HepG2 (cell line): Measurements from ENCODE around the gene TAGLN2. TPM values are rescaled to one million over a fixed set of nuclear protein-coding genes. Genes with fewer than 3 reads are reported as not detected.

Experiments used
- ASH2L ChIP-seq: fragments of 300-600, 200-600 bp; sonication (generic); IDR thresholded peaks from 2 replicates; pipeline ENCODE4 v1.7.0; 2017; ENCODE audit warnings: low read depth, mild to moderate bottlenecking, moderate library complexity, mixed read lengths, low read length; ENCODE audit not compliant: insufficient read length
- BCL6 ChIP-seq: IDR thresholded peaks from 2 replicates; pipeline ENCODE4 v1.6.1; 2016; ENCODE audit warnings: missing genetic modification reagents, missing compliant biosample characterization
- FIP1L1 ChIP-seq: fragments of 200-400 bp; formaldehyde crosslinking; IDR thresholded peaks from 2 replicates; pipeline ENCODE4 v1.6.1; 2018; ENCODE audit warnings: low read depth, mild to moderate bottlenecking, low read length, moderate library complexity, borderline replicate concordance; ENCODE audit not compliant: insufficient read depth
- HOXA9 ChIP-seq: sonication (generic); formaldehyde crosslinking; IDR thresholded peaks from 2 replicates; pipeline ENCODE4 v1.8.1; 2022; ENCODE audit warnings: missing genetic modification reagents, mild to moderate bottlenecking, moderate library complexity, borderline replicate concordance
- KLF12 ChIP-seq: sonication (generic); formaldehyde crosslinking; IDR thresholded peaks from 2 replicates; pipeline ENCODE4 v1.4.0; 2020; ENCODE audit warnings: missing genetic modification reagents, borderline replicate concordance
- LRRFIP1 ChIP-seq: sonication (generic); formaldehyde crosslinking; conservative IDR thresholded peaks from 2 replicates; pipeline ENCODE4 v1.4.0; 2020; ENCODE audit warnings: missing genetic modification reagents
- NFE2L2 ChIP-seq: fragments of 150-350 bp; IDR thresholded peaks from 2 replicates; pipeline ENCODE4 v1.6.1; 2014; ENCODE audit warnings: low read length
- ZEB1 ChIP-seq: IDR thresholded peaks from 2 replicates; pipeline ENCODE4 v1.6.1; 2012; ENCODE audit warnings: mild to moderate bottlenecking, low read depth, inconsistent platforms; ENCODE audit not compliant: insufficient replicate concordance
- ZNF33A ChIP-seq: sonication (generic); formaldehyde crosslinking; IDR thresholded peaks from 2 replicates; pipeline ENCODE4 v1.5.1; 2020; ENCODE audit warnings: missing genetic modification reagents, mild to moderate bottlenecking, moderate library complexity, borderline replicate concordance
- ZNF451 ChIP-seq: sonication (generic); formaldehyde crosslinking; IDR thresholded peaks from 2 replicates; pipeline ENCODE4 v1.5.0; 2020; ENCODE audit warnings: mild to moderate bottlenecking, missing genetic modification reagents
- ZNF530 ChIP-seq: sonication (generic); formaldehyde crosslinking; IDR thresholded peaks from 2 replicates; pipeline ENCODE4 v1.5.0; 2020; ENCODE audit warnings: low read depth, mild to moderate bottlenecking, missing genetic modification reagents
- ZNF609 ChIP-seq: sonication (generic); formaldehyde crosslinking; IDR thresholded peaks from 2 replicates; pipeline ENCODE4 v1.4.0; 2020; ENCODE audit warnings: mild to moderate bottlenecking, missing genetic modification reagents, borderline replicate concordance
- ZNF839 ChIP-seq: sonication (generic); formaldehyde crosslinking; IDR thresholded peaks from 2 replicates; pipeline ENCODE4 v1.4.0; 2020; ENCODE audit warnings: missing genetic modification reagents, mild to moderate bottlenecking, borderline replicate concordance
- ZNF850 ChIP-seq: sonication (generic); formaldehyde crosslinking; conservative IDR thresholded peaks from 2 replicates; pipeline ENCODE4 v1.9.0; 2021; ENCODE audit warnings: mild to moderate bottlenecking, missing genetic modification reagents
- polyA plus RNA-seq, 8 experiments: library from polyadenylated mRNA; depleted of rRNA in 3 of 8; stranded (reverse) in 7 of 8; unstranded in 1 of 8; fragments of >200 nt; fragmentation: Illumina TruSeq in 4 of 8; extraction: Trizol in 4 of 8; gene quantifications; 2 replicates each; pipeline versions ENCODE4 v1.2.1 to v1.2.3, GENCODE V29; 2011 to 2016; ENCODE audit warnings: low read depth in 4 of 8, missing spikeins in 1 of 8, mixed read lengths in 1 of 8; ENCODE audit not compliant: insufficient read depth in 1 of 8
- total RNA-seq, 5 experiments: library from RNA; depleted of rRNA; stranded (reverse); fragments of >200 nt; fragmentation: Illumina TruSeq; extraction: Trizol; gene quantifications; 2 replicates each; pipeline ENCODE4 v1.2.3, GENCODE V29; 2016; ENCODE audit warnings: low read depth in 1 of 5
- TF ChIP-seq, protein P1 (sequence below): sonication (generic); formaldehyde crosslinking; IDR thresholded peaks from 2 replicates; pipeline ENCODE4 v1.5.0; 2020; ENCODE audit warnings: missing genetic modification reagents
- TF ChIP-seq, protein P2 (sequence below): sonication (generic); formaldehyde crosslinking; IDR thresholded peaks from 2 replicates; pipeline ENCODE4 v1.4.0; 2020; ENCODE audit warnings: missing genetic modification reagents, borderline replicate concordance
- TF ChIP-seq, protein P3 (sequence below): sonication (generic); formaldehyde crosslinking; IDR thresholded peaks from 2 replicates; pipeline ENCODE4 v1.8.1; 2022; ENCODE audit warnings: mild to moderate bottlenecking, missing genetic modification reagents

TAGLN2 gene
- total and polyA plus RNA-seq, 2 of the 13 experiments (the other 11 are each of a cell fraction or from before 2014, with no cell fraction given) = 6.7 to 17.2 TPM

DNA sequence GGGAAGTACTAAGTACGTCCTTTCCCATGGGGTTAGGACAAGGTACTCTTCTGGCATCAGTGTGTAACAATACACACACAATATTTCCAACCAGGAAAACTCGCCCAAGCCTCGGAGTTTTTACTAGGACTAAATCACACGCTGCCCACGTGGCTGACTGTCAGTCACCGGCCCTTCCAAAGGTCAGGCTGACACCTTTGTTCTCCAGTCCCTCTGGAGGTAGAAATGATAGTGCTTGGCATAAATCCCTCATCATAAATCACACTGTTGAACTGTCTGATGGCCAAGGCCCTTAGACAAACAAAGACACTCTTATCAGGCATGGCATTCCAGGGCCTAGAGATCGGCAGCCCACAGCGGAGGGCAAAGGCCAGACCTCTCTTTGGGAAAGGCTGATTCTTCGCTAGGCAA, 45.6 kb upstream of the TAGLN2 start (continued):
- TF ChIP-seq, protein P1, sequence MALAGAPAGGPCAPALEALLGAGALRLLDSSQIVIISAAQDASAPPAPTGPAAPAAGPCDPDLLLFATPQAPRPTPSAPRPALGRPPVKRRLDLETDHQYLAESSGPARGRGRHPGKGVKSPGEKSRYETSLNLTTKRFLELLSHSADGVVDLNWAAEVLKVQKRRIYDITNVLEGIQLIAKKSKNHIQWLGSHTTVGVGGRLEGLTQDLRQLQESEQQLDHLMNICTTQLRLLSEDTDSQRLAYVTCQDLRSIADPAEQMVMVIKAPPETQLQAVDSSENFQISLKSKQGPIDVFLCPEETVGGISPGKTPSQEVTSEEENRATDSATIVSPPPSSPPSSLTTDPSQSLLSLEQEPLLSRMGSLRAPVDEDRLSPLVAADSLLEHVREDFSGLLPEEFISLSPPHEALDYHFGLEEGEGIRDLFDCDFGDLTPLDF (CRISPR knock-in tag) = no peak
- TF ChIP-seq KLF12 (CRISPR knock-in tag) (no peak), LRRFIP1 (CRISPR knock-in tag) (no peak), FIP1L1 (no peak), ASH2L (no peak), ZEB1 (no peak), BCL6 (CRISPR knock-in tag) (peak; percentile 87), ZNF451 (CRISPR knock-in tag) (no peak), ZNF850 (CRISPR knock-in tag) (no peak), NFE2L2 (no peak), ZNF33A (no peak), HOXA9 (peak; percentile 99), ZNF530 (CRISPR knock-in tag) (no peak), ZNF609 (CRISPR knock-in tag) (peak; percentile 56; the same call in 1 of the 2 replicates), ZNF839 (CRISPR knock-in tag) (no peak)
- TF ChIP-seq, protein P2, sequence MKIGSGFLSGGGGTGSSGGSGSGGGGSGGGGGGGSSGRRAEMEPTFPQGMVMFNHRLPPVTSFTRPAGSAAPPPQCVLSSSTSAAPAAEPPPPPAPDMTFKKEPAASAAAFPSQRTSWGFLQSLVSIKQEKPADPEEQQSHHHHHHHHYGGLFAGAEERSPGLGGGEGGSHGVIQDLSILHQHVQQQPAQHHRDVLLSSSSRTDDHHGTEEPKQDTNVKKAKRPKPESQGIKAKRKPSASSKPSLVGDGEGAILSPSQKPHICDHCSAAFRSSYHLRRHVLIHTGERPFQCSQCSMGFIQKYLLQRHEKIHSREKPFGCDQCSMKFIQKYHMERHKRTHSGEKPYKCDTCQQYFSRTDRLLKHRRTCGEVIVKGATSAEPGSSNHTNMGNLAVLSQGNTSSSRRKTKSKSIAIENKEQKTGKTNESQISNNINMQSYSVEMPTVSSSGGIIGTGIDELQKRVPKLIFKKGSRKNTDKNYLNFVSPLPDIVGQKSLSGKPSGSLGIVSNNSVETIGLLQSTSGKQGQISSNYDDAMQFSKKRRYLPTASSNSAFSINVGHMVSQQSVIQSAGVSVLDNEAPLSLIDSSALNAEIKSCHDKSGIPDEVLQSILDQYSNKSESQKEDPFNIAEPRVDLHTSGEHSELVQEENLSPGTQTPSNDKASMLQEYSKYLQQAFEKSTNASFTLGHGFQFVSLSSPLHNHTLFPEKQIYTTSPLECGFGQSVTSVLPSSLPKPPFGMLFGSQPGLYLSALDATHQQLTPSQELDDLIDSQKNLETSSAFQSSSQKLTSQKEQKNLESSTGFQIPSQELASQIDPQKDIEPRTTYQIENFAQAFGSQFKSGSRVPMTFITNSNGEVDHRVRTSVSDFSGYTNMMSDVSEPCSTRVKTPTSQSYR = peak; percentile 14; the same call in 1 of the 2 replicates
- TF ChIP-seq, protein P3, sequence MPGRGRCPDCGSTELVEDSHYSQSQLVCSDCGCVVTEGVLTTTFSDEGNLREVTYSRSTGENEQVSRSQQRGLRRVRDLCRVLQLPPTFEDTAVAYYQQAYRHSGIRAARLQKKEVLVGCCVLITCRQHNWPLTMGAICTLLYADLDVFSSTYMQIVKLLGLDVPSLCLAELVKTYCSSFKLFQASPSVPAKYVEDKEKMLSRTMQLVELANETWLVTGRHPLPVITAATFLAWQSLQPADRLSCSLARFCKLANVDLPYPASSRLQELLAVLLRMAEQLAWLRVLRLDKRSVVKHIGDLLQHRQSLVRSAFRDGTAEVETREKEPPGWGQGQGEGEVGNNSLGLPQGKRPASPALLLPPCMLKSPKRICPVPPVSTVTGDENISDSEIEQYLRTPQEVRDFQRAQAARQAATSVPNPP (CRISPR knock-in tag) = no peak
